Loucy (cell line): ENCODE results near the gene ULK3.

Experiments used
- H2AFZ ChIP-seq: fragments of 200-600 bp; sonication (generic); 2 replicates; pipeline ENCODE4 v1.6.0; 2016; ENCODE audit warnings: antibody characterized with exemption, mild to moderate bottlenecking, low read length, moderate library complexity
- H3F3A ChIP-seq: fragments of 200-600 bp; 2 replicates; pipeline ENCODE4 v1.6.0; 2016; ENCODE audit warnings: antibody characterized with exemption, low read depth, mild to moderate bottlenecking
- H3K27me3 ChIP-seq: fragments of 200-600 bp; sonication (generic); 2 replicates; pipeline ENCODE4 v1.6.1; 2014; ENCODE audit warnings: low read length, mild to moderate bottlenecking; ENCODE audit not compliant: insufficient read depth, poor library complexity, severe bottlenecking
- H3K36me3 ChIP-seq: fragments of 200-600 bp; sonication (generic); 2 replicates; pipeline ENCODE4 v1.6.1; 2016; ENCODE audit warnings: low read length; ENCODE audit not compliant: insufficient read depth
- H3K4me1 ChIP-seq: fragments of 200-600 bp; sonication (generic); 2 replicates; pipeline ENCODE4 v1.5.1; 2014; ENCODE audit warnings: low read length, mild to moderate bottlenecking; ENCODE audit not compliant: insufficient read depth, poor library complexity, severe bottlenecking
- H3K4me2 ChIP-seq: fragments of 200-600 bp; sonication (generic); 2 replicates; pipeline ENCODE4 v1.6.0; 2014; ENCODE audit warnings: antibody characterized with exemption, low read length, low read depth, mild to moderate bottlenecking; ENCODE audit not compliant: poor library complexity, severe bottlenecking
- H3K4me3 ChIP-seq: fragments of 200-600 bp; sonication (generic); 2 replicates; pipeline ENCODE4 v1.5.1; 2014; ENCODE audit warnings: low read length, mild to moderate bottlenecking, mixed read lengths; ENCODE audit not compliant: poor library complexity, severe bottlenecking
- H3K79me2 ChIP-seq: fragments of 200-600 bp; sonication (generic); 2 replicates; pipeline ENCODE4 v1.6.1; 2014; ENCODE audit warnings: low read length; ENCODE audit not compliant: insufficient read depth
- H3K9ac ChIP-seq: fragments of 200-600 bp; sonication (generic); 2 replicates; pipeline ENCODE4 v1.6.0; 2014; ENCODE audit warnings: mild to moderate bottlenecking, low read depth, low read length, moderate library complexity; ENCODE audit not compliant: poor library complexity, severe bottlenecking
- H3K9me2 ChIP-seq: fragments of 200-600 bp; sonication (generic); replicated peaks from 2 replicates; pipeline ENCODE4 v1.6.1; 2016; ENCODE audit warnings: low read depth, low read length, mixed read lengths
- H3K9me3 ChIP-seq: fragments of 200-600 bp; sonication (generic); 2 replicates; pipeline ENCODE4 v1.6.1; 2014; ENCODE audit warnings: mild to moderate bottlenecking, antibody characterized with exemption, low read length, low read depth; ENCODE audit not compliant: insufficient read depth
- H4K20me1 ChIP-seq: fragments of 200-600 bp; sonication (generic); 2 replicates; pipeline ENCODE4 v1.6.0; 2014; ENCODE audit warnings: antibody characterized with exemption, low read length, mild to moderate bottlenecking; ENCODE audit not compliant: insufficient read depth, poor library complexity, severe bottlenecking
- EZH2phosphoT487 ChIP-seq: fragments of 200-600 bp; IDR thresholded peaks from 2 replicates; pipeline ENCODE4 v1.6.1; 2018; ENCODE audit warnings: antibody characterized with exemption, mild to moderate bottlenecking, moderate library complexity, borderline replicate concordance
- TF ChIP-seq, protein P1 (sequence below): fragments of 200-600 bp; sonication (generic); conservative IDR thresholded peaks from 2 replicates; pipeline ENCODE4 v1.5.1; 2014; ENCODE audit warnings: mild to moderate bottlenecking, antibody characterized with exemption, low read length

ULK3 gene

DNA sequence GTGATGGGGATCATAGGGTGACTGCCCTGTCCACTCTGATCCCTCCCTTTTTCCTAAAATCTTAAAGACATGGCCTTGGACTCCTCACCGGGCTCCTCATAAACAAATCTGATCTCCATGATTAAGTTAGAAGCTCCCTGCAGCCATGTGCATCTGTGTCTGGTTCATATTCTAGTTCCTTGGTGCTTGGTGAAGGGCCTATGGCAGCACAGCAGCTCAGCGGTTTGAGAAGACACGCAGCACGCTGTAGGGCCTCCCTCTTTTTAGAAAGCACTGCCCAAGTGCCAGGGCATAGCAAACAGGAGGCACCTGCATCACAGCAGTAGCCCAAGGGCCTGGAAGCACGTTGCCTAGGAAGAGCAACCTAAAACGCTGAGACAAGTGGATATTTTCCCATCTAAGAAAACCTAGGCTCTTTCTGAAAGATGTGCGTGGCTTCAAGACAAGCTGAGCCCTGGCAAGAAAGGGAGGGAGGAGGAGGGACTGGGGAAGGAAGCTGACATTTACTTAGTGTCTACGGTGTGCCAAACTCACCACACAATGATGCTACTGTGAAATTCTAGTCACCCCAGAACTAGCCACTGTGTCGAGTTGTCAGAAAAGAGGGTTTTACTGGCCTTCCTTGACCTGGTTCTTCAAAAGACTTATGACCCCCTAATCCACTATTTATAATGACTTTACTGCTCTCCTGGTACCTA, 14.9 kb upstream of the ULK3 start:
- Histone ChIP-seq H3K9me2 (no peaks in the 10 kb centered on the region), H3K4me2 (peak overlapping the region; percentile 9), H3K9ac (no peak overlapping the region), H3K27me3 (no peaks in the 10 kb centered on the region), H3K36me3 (peaks cover 15% of the 10 kb centered on the region; the same call in 1 of the 2 replicates), H4K20me1 (peaks cover 6% of the 10 kb centered on the region), H3K4me3 (no peak overlapping the region), H2AFZ (no peak overlapping the region), H3K4me1 (peaks cover 18% of the 10 kb centered on the region), H3F3A (no peaks in the 10 kb centered on the region), H3K79me2 (peaks cover 45% of the 10 kb centered on the region), H3K9me3 (no peaks in the 10 kb centered on the region)
- TF ChIP-seq, protein P1, sequence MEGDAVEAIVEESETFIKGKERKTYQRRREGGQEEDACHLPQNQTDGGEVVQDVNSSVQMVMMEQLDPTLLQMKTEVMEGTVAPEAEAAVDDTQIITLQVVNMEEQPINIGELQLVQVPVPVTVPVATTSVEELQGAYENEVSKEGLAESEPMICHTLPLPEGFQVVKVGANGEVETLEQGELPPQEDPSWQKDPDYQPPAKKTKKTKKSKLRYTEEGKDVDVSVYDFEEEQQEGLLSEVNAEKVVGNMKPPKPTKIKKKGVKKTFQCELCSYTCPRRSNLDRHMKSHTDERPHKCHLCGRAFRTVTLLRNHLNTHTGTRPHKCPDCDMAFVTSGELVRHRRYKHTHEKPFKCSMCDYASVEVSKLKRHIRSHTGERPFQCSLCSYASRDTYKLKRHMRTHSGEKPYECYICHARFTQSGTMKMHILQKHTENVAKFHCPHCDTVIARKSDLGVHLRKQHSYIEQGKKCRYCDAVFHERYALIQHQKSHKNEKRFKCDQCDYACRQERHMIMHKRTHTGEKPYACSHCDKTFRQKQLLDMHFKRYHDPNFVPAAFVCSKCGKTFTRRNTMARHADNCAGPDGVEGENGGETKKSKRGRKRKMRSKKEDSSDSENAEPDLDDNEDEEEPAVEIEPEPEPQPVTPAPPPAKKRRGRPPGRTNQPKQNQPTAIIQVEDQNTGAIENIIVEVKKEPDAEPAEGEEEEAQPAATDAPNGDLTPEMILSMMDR = no peak
- TF ChIP-seq EZH2phosphoT487 = no peak

DNA sequence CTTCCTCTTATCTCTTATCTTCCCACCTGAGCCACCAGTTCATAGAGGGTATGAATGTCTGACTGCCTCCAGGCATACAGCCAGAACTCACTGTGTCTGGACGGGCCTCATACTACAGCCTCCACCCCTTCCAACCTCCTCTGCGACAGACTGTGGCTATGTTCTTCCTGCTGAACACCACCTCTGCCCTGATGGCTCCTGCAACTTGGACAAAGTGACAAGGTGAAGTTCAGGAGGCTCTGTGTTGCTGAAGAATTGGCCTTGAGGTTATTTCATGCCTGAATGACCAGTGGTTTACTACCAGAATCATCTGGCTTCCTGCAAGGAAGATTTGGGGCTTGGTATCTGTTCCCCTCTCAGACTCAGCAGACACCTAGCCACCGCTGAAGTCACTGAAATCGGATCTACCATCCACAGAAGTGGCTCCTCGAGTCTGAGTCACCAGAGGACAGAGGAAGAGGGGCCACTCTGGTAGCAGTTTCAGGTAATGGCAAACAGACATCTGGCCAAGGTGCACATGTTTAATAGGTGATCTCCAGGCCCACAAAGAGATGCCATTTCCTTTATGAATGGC, 14.2 kb upstream of the ULK3 start:
- peaks cover 6% of the 10 kb centered on the region for H4K20me1 ChIP-seq
- H3F3A ChIP-seq = no peaks in the 10 kb centered on the region
- no peak overlapping the region for H3K4me3 ChIP-seq
- H3K4me2 ChIP-seq = peak overlapping the region; percentile 9
- peaks cover 18% of the 10 kb centered on the region for H3K4me1 ChIP-seq
- no peaks in the 10 kb centered on the region for H3K9me3 ChIP-seq
- no peaks in the 10 kb centered on the region for H3K9me2 ChIP-seq
- peaks cover 38% of the 10 kb centered on the region for H3K79me2 ChIP-seq
- peaks cover 22% of the 10 kb centered on the region; the same call in 1 of the 2 replicates for H3K36me3 ChIP-seq
- TF ChIP-seq EZH2phosphoT487 = no peak
- TF ChIP-seq, protein P1 = no peak
- no peak overlapping the region for H3K9ac ChIP-seq
- no peak overlapping the region for H2AFZ ChIP-seq
- H3K27me3 ChIP-seq = no peaks in the 10 kb centered on the region

DNA sequence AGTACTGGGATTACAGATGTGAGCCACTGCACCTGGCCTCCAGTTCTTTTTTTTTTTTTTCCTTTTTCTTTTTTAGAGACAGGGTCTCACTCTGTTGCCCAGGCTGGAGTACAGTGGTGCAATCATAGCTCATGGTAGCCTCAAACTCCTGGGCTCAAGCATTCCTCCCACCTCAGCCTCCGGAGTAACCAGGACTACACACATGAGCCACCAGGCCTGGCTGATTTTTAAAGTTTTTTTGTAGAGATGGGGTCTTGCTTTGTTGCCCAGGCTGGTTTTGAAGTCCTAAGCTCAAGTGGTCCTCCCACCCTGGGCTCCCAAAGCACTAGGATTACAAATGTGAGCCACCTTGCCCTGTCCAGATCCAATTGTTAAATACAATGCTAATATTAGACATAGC, 13.6 kb upstream of the ULK3 start:
- Histone ChIP-seq H2AFZ (no peak overlapping the region), H3K4me3 (no peak overlapping the region), H3K27me3 (no peaks in the 10 kb centered on the region), H3F3A (no peaks in the 10 kb centered on the region), H3K79me2 (peaks cover 37% of the 10 kb centered on the region), H3K4me2 (peak overlapping the region; percentile 9), H4K20me1 (peaks cover 6% of the 10 kb centered on the region), H3K9me2 (no peaks in the 10 kb centered on the region), H3K4me1 (peaks cover 18% of the 10 kb centered on the region), H3K9me3 (no peaks in the 10 kb centered on the region), H3K9ac (no peak overlapping the region), H3K36me3 (peaks cover 28% of the 10 kb centered on the region; the same call in 1 of the 2 replicates)
- TF ChIP-seq, protein P1 = no peak
- TF ChIP-seq EZH2phosphoT487 = no peak
